SU-DHL-6 (cell line): ENCODE results near the gene DCAF12.

ENCODE experiments used
- H2AFZ ChIP-seq: fragments of 200-600 bp; sonication (generic); 2 replicates; pipeline ENCODE4 v1.6.1; 2014; ENCODE audit warnings: low read depth, mild to moderate bottlenecking, moderate library complexity, mixed read lengths, antibody characterized with exemption, low read length; ENCODE audit not compliant: severe bottlenecking
- H3F3A ChIP-seq: fragments of 200-600 bp; shearing (Covaris generic); 2 replicates; pipeline ENCODE4 v1.6.0; 2016; ENCODE audit warnings: antibody characterized with exemption, mild to moderate bottlenecking; ENCODE audit not compliant: insufficient read depth
- H3K27ac ChIP-seq: fragments of 200-600 bp; sonication (generic); 2 replicates; pipeline ENCODE4 v1.5.1; 2016; ENCODE audit warnings: low read depth, mild to moderate bottlenecking, low read length, moderate library complexity, mixed read lengths
- H3K27me3 ChIP-seq: fragments of 200-600 bp; sonication (generic), shearing (Covaris generic); 2 replicates; pipeline ENCODE4 v1.6.0; 2014; ENCODE audit warnings: mild to moderate bottlenecking, low read length
- H3K36me3 ChIP-seq: fragments of 200-600 bp; sonication (generic); 2 replicates; pipeline ENCODE4 v1.6.1; 2014; ENCODE audit warnings: mild to moderate bottlenecking, low read length, mixed read lengths
- H3K4me2 ChIP-seq: fragments of 300-600, 200-600 bp; shearing (Covaris generic), sonication (generic); 2 replicates; pipeline ENCODE4 v1.6.0; 2014; ENCODE audit warnings: low read length, low read depth, mild to moderate bottlenecking; ENCODE audit not compliant: poor library complexity, severe bottlenecking
- H3K4me3 ChIP-seq: fragments of 200-600 bp; sonication (generic); 2 replicates; pipeline ENCODE4 v1.5.1; 2014; ENCODE audit warnings: antibody characterized with exemption, low read length, mild to moderate bottlenecking, mixed read lengths; ENCODE audit not compliant: insufficient read depth, poor library complexity, severe bottlenecking
- H3K79me2 ChIP-seq: fragments of 200-600 bp; sonication (generic); 2 replicates; pipeline ENCODE4 v1.6.1; 2014; ENCODE audit warnings: mild to moderate bottlenecking, low read length, moderate library complexity; ENCODE audit not compliant: insufficient read depth
- H3K9ac ChIP-seq: fragments of 200-600 bp; sonication (generic); 2 replicates; pipeline ENCODE4 v1.7.0; 2014; ENCODE audit warnings: mild to moderate bottlenecking, low read length
- H3K9me2 ChIP-seq: fragments of 200-600 bp; sonication (generic); replicated peaks from 2 replicates; pipeline ENCODE4 v1.6.1; 2014; ENCODE audit warnings: low read length; ENCODE audit not compliant: insufficient read depth
- H3K9me3 ChIP-seq: fragments of 200-600 bp; sonication (generic); 2 replicates; pipeline ENCODE4 v1.6.1; 2014; ENCODE audit warnings: low read length, mixed read lengths; ENCODE audit not compliant: insufficient read depth
- H4K20me1 ChIP-seq: fragments of 200-600 bp; sonication (generic); 2 replicates; pipeline ENCODE4 v1.6.1; 2014; ENCODE audit warnings: low read depth, mild to moderate bottlenecking, antibody characterized with exemption, low read length, moderate library complexity, mixed read lengths
- CTCF ChIP-seq: fragments of 200-600 bp; sonication (generic); IDR thresholded peaks from one replicate; pipeline ENCODE4 v1.5.1; 2017; ENCODE audit warnings: antibody characterized with exemption, mild to moderate bottlenecking, low read length, moderate library complexity; ENCODE audit not compliant: insufficient read depth, poor library complexity, severe bottlenecking
- EZH2phosphoT487 ChIP-seq: fragments of 200-600 bp; sonication (generic), shearing (Covaris generic); conservative IDR thresholded peaks from 2 replicates; pipeline ENCODE4 v1.6.1; 2018; ENCODE audit warnings: mild to moderate bottlenecking, antibody characterized with exemption, low read length, moderate library complexity, mixed read lengths

Gene DCAF12

DNA sequence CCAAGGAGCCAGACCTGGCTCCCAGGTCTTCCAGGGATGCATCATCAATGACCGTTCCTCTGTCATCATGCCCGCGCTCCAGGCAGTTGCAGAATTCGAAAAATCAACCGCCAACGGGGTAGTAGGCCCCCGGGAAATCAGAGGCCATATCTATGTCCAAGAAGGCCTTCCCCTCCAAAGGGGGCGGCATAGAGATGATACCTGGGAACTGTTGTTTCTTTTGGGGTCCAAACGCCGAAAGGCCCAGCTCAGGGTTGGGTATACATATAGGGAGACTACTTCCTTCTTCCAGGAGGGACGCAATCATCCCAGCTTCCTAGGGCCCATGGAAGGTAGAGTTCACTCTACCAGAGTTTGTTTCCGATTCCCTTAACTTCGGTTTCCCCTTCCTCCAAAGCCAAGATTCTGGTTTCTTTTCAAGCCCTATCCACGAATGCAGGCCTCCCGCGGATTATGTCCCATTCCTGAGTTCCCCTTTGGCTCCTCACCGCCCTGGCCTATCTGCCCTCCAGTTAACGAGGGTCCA, 754 bp downstream of the DCAF12 start:
- TF ChIP-seq CTCF (no peak), EZH2phosphoT487 (no peak)
- peak overlapping the region; percentile 84 for H3K4me3 ChIP-seq
- H3K9me2 ChIP-seq = no peaks in the 10 kb centered on the region
- peak overlapping the region; percentile 86 for H3K27ac ChIP-seq
- peaks cover 15% of the 10 kb centered on the region for H3K36me3 ChIP-seq
- H3K9me3 ChIP-seq = no peaks in the 10 kb centered on the region
- H4K20me1 ChIP-seq = peaks cover 10% of the 10 kb centered on the region
- H3K4me2 ChIP-seq = peak overlapping the region; percentile 70
- H3F3A ChIP-seq = peaks cover 26% of the 10 kb centered on the region
- H2AFZ ChIP-seq = no peak overlapping the region
- peak overlapping the region; percentile 80 for H3K9ac ChIP-seq
- peaks cover 50% of the 10 kb centered on the region for H3K79me2 ChIP-seq
- H3K27me3 ChIP-seq = no peaks in the 10 kb centered on the region

DNA sequence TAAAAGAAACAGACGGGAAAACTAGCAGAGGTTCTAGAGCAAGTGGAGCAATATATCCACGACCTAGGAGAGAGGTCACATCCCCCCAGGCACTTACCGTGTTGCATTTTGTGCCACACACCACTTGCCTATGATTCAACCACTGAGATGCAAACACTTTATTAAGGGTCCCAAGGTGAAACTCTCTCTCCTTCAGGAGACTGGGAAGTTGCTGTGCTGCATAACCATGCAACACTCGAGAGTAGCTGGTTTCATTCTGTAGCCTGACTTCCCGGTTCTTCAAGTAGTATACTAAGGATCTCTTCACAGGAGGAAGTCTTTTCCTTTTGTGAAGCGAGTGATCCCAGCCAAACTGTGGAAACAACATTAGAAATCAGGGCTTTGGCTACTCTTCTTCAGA, 1.6 kb downstream of the DCAF12 start:
- H3K4me2 ChIP-seq = peak overlapping the region; percentile 70
- H3K27ac ChIP-seq = peak overlapping the region; percentile 86
- peak overlapping the region; percentile 84 for H3K4me3 ChIP-seq
- H2AFZ ChIP-seq = no peak overlapping the region
- H3K9me2 ChIP-seq = no peaks in the 10 kb centered on the region
- no peaks in the 10 kb centered on the region for H3K27me3 ChIP-seq
- peaks cover 10% of the 10 kb centered on the region for H4K20me1 ChIP-seq
- H3K9ac ChIP-seq = peak overlapping the region; percentile 80
- peaks cover 26% of the 10 kb centered on the region for H3F3A ChIP-seq
- peaks cover 56% of the 10 kb centered on the region for H3K79me2 ChIP-seq
- no peaks in the 10 kb centered on the region for H3K9me3 ChIP-seq
- TF ChIP-seq EZH2phosphoT487 (no peak), CTCF (no peak)
- H3K36me3 ChIP-seq = peaks cover 15% of the 10 kb centered on the region

DNA sequence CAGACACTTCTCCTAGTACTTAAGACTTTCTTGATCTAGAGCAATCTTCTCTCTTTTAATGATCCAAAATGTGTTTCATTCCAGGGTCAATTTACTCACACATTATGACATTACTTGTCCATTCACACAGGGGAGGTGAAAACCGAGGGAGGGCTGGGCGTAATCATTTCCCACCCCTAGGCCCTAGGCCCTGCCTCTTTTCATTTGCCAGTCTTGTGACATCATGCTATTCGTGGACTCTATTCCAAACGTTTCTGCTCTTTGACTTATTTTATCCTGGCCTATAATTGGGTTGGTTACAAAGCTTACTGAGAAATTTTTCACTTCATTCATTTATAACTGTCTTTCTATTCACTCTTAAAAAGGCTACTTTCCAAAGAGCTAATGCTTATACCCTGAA, 2.4 kb downstream of the DCAF12 start:
- H3K79me2 ChIP-seq = peaks cover 65% of the 10 kb centered on the region
- H3K36me3 ChIP-seq = peaks cover 19% of the 10 kb centered on the region
- H3K4me2 ChIP-seq = peak overlapping the region; percentile 70
- peak overlapping the region; percentile 84 for H3K4me3 ChIP-seq
- TF ChIP-seq CTCF (no peak), EZH2phosphoT487 (no peak)
- H2AFZ ChIP-seq = no peak overlapping the region
- no peaks in the 10 kb centered on the region for H3K9me3 ChIP-seq
- no peaks in the 10 kb centered on the region for H3K9me2 ChIP-seq
- H4K20me1 ChIP-seq = peaks cover 15% of the 10 kb centered on the region
- H3F3A ChIP-seq = peaks cover 26% of the 10 kb centered on the region
- peak overlapping the region; percentile 86 for H3K27ac ChIP-seq
- no peaks in the 10 kb centered on the region for H3K27me3 ChIP-seq
- peak overlapping the region; percentile 80 for H3K9ac ChIP-seq
